Stimulated activated CD8-positive, alpha-beta memory T cell treated with anti-CD3 and anti-CD28 coated beads, Interleukin-15, amount 100 ng/mL, for 4 hours (primary cell): ENCODE data around the gene LYPD5.

Experiments
- DNase-seq, 2 donors: peaks; one replicate each; pipeline ENCODE4 v3.0.0-alpha.2; 2020; ENCODE audit warnings: low read depth in 2 of 2

LYPD5 gene

DNA sequence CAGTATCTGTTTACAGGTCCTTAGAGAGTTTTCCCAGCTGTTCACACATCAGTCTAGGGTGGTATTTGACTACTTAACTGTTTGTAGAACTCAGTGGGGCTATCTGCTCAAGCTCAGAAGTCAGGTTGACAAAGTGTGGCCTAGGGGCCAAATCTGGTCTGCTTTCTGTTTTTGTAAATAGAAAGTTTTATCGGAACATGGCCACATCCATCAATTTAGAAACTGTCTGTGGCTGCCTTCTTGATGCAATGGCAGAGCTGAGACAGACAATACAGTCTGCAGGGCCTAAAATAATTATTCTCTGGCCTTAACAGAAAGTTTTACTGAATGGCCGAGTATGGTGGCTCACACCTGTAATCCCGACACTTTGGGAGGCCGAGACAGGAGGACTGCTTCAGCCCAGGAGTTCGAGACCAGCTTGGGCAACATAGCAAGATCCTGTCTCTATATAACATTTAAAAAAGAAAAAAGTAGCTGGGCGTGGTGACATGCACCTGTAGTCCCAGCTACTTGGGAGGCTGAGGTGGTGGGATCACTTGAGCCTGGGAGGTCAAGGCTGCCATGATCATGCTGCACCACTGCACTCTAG is 49.9 kb downstream of the LYPD5 start:
- no peak for DNase-seq

DNA sequence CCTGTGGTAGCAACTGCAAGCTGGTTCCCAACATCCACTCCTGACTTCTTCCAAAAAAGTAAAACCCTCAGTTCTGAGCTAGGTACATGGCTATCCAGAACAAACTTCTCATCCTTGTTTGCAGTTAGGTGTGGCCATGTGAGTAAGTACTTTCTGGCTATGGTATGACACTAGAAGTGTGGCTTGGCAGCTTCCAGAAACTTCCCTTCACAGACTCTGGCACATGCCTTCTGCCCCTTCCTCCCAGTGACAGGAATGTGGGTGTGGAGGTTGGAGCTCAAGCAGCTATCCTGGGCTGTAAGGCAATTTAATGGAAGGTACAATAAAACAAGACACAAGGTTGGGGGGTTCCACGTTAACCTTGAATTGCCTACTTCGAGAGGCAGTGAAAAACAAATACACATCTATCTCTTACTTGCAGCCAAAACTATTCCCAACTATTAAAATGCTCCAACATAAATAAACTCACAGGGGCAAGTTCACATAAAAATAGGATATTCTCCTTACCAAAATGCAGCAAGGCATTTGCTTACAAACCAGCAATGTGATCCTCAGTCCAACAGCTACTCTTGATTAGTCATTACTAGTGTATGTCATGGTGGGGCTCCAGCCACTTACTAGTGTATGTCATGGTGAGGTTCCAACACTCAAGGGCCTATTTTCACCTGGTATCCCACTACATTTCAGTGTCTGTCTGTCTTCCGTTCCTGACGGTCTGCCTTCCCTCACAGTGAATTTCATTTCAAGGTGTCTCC is 50.6 kb downstream of the LYPD5 start:
- DNase-seq, result no peak

DNA sequence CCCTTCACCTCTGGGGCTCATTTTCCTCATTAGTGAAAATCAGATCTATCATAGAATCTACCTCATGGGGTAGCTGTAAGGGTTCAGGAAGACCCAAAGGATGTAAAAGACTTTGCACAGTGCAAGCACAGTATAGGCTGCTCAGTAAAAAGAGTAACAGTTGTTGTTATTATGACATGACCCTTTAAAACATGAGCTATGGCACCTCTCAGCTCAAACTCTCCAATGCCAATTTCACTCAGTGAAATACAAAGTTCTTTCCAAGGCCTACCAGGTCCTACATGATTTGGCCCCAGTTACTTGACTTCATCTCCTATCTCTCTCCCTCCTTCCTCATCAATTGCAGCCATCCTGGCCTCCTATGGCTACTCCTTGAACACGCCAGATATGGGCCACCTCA is 52.3 kb downstream of the LYPD5 start:
- DNase-seq, result no peak

GRCh38 chr19:43749152-43749551 is 53.1 kb downstream of the LYPD5 start:
- no peak for DNase-seq

- DNase-seq, result no peak
These were observed 53.6 kb downstream of the LYPD5 start for GRCh38 chr19:43748685-43749084.

GRCh38 chr19:43748205-43748594 is 54.0 kb downstream of the LYPD5 start:
- DNase-seq, result no peak

GRCh38 chr19:43747557-43748204 is 54.6 kb downstream of the LYPD5 start:
- DNase-seq, result no peak
